K562 (cell line): Measurements from ENCODE around the gene CTSZ. TPM values are rescaled to one million over a fixed set of nuclear protein-coding genes. Genes with fewer than 3 reads are reported as not detected.

ENCODE experiments used
- CBFA2T3 ChIP-seq: fragments of 450-650 bp; IDR thresholded peaks from 2 replicates; pipeline ENCODE4 v1.6.1; 2017
- CREM ChIP-seq: IDR thresholded peaks from 2 replicates; pipeline ENCODE4 v1.6.1; 2014; ENCODE audit warnings: antibody characterized with exemption, low read depth
- MCM5 ChIP-seq: fragments of 450-650 bp; IDR thresholded peaks from 2 replicates; pipeline ENCODE4 v1.6.1; 2016; ENCODE audit warnings: low read depth
- POLR2A ChIP-seq: fragments of 450-650 bp; conservative IDR thresholded peaks from 2 replicates; pipeline ENCODE4 v1.6.1; 2016
- POLR3A ChIP-seq: IDR thresholded peaks from 2 replicates; pipeline ENCODE4 v1.6.1; 2011; ENCODE audit warnings: borderline replicate concordance, mild to moderate bottlenecking, moderate library complexity; ENCODE audit not compliant: insufficient read length, insufficient read depth; ENCODE audit errors: extremely low read depth
- TAL1 ChIP-seq: fragments of 450-650 bp; IDR thresholded peaks from 2 replicates; pipeline ENCODE4 v1.6.1; 2016; ENCODE audit warnings: mild to moderate bottlenecking
- ZBED1 ChIP-seq: IDR thresholded peaks from 2 replicates; pipeline ENCODE4 v1.6.1; 2014
- ZNF668 ChIP-seq: fragments of 250-450 bp; sonication (Bioruptor Pico); IDR thresholded peaks from 2 replicates; pipeline ENCODE4 v1.8.0; 2022; ENCODE audit warnings: mild to moderate bottlenecking, inconsistent platforms
- polyA plus RNA-seq, 8 experiments: library from polyadenylated mRNA; depleted of rRNA in 4 of 8; stranded (reverse) in 5 of 8; unstranded in 3 of 8; fragments of >200 nt; fragmentation: Nextera tagmentation in 2 of 8; fragmentation: Illumina TruSeq in 1 of 8; extraction: Ambion mirVana in 2 of 8; extraction: Trizol in 1 of 8; gene quantifications; 2 replicates each; pipeline versions ENCODE4 v1.2.1 to v1.2.3, GENCODE V29; 2011 to 2014; ENCODE audit warnings: inconsistent platforms in 1 of 8, missing spikeins in 1 of 8
- total RNA-seq, 7 experiments: library from RNA; depleted of rRNA in 6 of 7; stranded (reverse); fragments of >200 nt in 6 of 7; fragmentation: Illumina TruSeq in 2 of 7; extraction: Trizol in 2 of 7; gene quantifications; 2 replicates each; pipeline versions ENCODE4 v1.2.1 to v1.2.3, GENCODE V29; 2011 to 2021; ENCODE audit warnings: low replicate concordance in 1 of 7
- TF ChIP-seq, protein P1 (sequence below): fragments of 250-450 bp; sonication (Bioruptor Pico); IDR thresholded peaks from 2 replicates; pipeline ENCODE4 v1.8.0; 2021; ENCODE audit warnings: moderate library complexity, mild to moderate bottlenecking, inconsistent platforms
- TF ChIP-seq, protein P2 (sequence below): IDR thresholded peaks from 2 replicates; pipeline ENCODE4 v1.6.1; 2014; ENCODE audit warnings: antibody characterized with exemption
- TF ChIP-seq, protein P3 (sequence below): fragments of 200-600 bp; sonication (generic); IDR thresholded peaks from one replicate; pipeline ENCODE4 v1.6.1; 2012; ENCODE audit warnings: mild to moderate bottlenecking, low read depth, low read length, inconsistent platforms
- TF ChIP-seq, protein P4 (sequence below), 2 experiments: fragments of 450-650 bp; IDR thresholded peaks; 2 replicates each; pipeline ENCODE4 v1.6.1; 2018; ENCODE audit warnings: mild to moderate bottlenecking in 2 of 2, low read depth in 1 of 2; ENCODE audit not compliant: partially characterized antibody in 2 of 2

The CTSZ gene
- total and polyA plus RNA-seq, 9 of the 15 experiments (the other 6 are each of a cell fraction or from before 2014, with no cell fraction given) = 1.6 to 143 (median 82.8) TPM

DNA sequence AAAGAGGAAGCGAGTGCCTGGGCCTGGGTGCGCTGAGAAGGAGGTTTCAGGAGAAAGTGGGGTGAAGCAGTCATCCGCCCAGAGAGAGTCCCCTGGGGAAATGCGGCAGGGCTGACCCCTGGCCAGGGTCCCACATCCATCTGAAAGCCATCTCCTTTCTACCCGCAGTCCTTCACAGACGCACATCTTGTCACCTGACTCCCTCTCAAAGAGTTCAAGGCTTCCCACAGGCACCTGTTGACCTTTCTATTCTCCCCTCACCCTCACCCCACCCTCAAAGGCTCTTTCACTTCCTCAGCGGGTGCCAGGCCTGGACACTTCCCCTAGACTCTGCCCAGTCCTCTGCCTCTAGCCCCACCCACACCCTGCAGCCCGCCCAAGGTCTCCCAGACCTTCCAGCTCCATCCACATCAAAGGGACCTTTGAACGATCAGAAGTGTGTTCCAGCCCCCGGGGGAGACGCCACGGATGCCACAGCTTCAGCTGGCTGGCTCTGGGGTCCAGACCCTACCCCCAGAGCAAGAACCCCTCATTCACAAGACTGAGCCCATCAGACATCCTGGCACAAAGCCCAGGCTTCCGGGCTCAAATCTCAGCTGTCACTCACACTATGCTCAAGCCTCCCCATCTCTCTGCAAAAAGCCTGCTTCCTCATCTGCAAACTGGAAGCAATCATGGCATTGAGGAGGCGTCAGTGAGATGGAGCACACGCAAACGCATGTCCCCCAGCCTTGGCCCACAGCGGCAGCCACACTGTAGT is 2.1 kb downstream of the CTSZ start (continued):
- TF ChIP-seq MCM5 (no peak), POLR3A (no peak), ZNF668 (no peak), CREM (no peak), POLR2A (no peak), ZBED1 (no peak), TAL1 (no peak), CBFA2T3 (no peak)
- TF ChIP-seq, protein P1, sequence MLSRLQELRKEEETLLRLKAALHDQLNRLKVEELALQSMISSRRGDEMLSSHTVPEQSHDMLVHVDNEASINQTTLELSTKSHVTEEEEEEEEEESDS = no peak
- TF ChIP-seq, protein P2, sequence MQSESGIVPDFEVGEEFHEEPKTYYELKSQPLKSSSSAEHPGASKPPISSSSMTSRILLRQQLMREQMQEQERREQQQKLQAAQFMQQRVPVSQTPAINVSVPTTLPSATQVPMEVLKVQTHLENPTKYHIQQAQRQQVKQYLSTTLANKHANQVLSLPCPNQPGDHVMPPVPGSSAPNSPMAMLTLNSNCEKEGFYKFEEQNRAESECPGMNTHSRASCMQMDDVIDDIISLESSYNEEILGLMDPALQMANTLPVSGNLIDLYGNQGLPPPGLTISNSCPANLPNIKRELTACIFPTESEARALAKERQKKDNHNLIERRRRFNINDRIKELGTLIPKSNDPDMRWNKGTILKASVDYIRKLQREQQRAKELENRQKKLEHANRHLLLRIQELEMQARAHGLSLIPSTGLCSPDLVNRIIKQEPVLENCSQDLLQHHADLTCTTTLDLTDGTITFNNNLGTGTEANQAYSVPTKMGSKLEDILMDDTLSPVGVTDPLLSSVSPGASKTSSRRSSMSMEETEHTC = no peak
- TF ChIP-seq, protein P3, sequence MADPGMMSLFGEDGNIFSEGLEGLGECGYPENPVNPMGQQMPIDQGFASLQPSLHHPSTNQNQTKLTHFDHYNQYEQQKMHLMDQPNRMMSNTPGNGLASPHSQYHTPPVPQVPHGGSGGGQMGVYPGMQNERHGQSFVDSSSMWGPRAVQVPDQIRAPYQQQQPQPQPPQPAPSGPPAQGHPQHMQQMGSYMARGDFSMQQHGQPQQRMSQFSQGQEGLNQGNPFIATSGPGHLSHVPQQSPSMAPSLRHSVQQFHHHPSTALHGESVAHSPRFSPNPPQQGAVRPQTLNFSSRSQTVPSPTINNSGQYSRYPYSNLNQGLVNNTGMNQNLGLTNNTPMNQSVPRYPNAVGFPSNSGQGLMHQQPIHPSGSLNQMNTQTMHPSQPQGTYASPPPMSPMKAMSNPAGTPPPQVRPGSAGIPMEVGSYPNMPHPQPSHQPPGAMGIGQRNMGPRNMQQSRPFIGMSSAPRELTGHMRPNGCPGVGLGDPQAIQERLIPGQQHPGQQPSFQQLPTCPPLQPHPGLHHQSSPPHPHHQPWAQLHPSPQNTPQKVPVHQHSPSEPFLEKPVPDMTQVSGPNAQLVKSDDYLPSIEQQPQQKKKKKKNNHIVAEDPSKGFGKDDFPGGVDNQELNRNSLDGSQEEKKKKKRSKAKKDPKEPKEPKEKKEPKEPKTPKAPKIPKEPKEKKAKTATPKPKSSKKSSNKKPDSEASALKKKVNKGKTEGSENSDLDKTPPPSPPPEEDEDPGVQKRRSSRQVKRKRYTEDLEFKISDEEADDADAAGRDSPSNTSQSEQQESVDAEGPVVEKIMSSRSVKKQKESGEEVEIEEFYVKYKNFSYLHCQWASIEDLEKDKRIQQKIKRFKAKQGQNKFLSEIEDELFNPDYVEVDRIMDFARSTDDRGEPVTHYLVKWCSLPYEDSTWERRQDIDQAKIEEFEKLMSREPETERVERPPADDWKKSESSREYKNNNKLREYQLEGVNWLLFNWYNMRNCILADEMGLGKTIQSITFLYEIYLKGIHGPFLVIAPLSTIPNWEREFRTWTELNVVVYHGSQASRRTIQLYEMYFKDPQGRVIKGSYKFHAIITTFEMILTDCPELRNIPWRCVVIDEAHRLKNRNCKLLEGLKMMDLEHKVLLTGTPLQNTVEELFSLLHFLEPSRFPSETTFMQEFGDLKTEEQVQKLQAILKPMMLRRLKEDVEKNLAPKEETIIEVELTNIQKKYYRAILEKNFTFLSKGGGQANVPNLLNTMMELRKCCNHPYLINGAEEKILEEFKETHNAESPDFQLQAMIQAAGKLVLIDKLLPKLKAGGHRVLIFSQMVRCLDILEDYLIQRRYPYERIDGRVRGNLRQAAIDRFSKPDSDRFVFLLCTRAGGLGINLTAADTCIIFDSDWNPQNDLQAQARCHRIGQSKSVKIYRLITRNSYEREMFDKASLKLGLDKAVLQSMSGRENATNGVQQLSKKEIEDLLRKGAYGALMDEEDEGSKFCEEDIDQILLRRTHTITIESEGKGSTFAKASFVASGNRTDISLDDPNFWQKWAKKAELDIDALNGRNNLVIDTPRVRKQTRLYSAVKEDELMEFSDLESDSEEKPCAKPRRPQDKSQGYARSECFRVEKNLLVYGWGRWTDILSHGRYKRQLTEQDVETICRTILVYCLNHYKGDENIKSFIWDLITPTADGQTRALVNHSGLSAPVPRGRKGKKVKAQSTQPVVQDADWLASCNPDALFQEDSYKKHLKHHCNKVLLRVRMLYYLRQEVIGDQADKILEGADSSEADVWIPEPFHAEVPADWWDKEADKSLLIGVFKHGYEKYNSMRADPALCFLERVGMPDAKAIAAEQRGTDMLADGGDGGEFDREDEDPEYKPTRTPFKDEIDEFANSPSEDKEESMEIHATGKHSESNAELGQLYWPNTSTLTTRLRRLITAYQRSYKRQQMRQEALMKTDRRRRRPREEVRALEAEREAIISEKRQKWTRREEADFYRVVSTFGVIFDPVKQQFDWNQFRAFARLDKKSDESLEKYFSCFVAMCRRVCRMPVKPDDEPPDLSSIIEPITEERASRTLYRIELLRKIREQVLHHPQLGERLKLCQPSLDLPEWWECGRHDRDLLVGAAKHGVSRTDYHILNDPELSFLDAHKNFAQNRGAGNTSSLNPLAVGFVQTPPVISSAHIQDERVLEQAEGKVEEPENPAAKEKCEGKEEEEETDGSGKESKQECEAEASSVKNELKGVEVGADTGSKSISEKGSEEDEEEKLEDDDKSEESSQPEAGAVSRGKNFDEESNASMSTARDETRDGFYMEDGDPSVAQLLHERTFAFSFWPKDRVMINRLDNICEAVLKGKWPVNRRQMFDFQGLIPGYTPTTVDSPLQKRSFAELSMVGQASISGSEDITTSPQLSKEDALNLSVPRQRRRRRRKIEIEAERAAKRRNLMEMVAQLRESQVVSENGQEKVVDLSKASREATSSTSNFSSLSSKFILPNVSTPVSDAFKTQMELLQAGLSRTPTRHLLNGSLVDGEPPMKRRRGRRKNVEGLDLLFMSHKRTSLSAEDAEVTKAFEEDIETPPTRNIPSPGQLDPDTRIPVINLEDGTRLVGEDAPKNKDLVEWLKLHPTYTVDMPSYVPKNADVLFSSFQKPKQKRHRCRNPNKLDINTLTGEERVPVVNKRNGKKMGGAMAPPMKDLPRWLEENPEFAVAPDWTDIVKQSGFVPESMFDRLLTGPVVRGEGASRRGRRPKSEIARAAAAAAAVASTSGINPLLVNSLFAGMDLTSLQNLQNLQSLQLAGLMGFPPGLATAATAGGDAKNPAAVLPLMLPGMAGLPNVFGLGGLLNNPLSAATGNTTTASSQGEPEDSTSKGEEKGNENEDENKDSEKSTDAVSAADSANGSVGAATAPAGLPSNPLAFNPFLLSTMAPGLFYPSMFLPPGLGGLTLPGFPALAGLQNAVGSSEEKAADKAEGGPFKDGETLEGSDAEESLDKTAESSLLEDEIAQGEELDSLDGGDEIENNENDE = no peak
- TF ChIP-seq, protein P4, sequence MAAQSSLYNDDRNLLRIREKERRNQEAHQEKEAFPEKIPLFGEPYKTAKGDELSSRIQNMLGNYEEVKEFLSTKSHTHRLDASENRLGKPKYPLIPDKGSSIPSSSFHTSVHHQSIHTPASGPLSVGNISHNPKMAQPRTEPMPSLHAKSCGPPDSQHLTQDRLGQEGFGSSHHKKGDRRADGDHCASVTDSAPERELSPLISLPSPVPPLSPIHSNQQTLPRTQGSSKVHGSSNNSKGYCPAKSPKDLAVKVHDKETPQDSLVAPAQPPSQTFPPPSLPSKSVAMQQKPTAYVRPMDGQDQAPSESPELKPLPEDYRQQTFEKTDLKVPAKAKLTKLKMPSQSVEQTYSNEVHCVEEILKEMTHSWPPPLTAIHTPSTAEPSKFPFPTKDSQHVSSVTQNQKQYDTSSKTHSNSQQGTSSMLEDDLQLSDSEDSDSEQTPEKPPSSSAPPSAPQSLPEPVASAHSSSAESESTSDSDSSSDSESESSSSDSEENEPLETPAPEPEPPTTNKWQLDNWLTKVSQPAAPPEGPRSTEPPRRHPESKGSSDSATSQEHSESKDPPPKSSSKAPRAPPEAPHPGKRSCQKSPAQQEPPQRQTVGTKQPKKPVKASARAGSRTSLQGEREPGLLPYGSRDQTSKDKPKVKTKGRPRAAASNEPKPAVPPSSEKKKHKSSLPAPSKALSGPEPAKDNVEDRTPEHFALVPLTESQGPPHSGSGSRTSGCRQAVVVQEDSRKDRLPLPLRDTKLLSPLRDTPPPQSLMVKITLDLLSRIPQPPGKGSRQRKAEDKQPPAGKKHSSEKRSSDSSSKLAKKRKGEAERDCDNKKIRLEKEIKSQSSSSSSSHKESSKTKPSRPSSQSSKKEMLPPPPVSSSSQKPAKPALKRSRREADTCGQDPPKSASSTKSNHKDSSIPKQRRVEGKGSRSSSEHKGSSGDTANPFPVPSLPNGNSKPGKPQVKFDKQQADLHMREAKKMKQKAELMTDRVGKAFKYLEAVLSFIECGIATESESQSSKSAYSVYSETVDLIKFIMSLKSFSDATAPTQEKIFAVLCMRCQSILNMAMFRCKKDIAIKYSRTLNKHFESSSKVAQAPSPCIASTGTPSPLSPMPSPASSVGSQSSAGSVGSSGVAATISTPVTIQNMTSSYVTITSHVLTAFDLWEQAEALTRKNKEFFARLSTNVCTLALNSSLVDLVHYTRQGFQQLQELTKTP (IDR thresholded peaks at IDR 0.05; ENCODE audit: low read depth in 1 of 2, partially characterized antibody in 2 of 2) = no peak
